SKM-1 treated with dmso at 0.1 percent for 144 hours (cell line): ENCODE data around the gene EXOC2.
"Not testable (repeated sequence)": the region's sequence is repeated elsewhere in the genome, so short reads cannot be mapped to it uniquely, and the experiment has no call there.

ENCODE experiments used
- DNase-seq: peaks from one replicate; lab custom pipeline; 2025; ENCODE audit not compliant: unreplicated experiment; lab: John Stamatoyannopoulos, UW

The EXOC2 gene

DNA sequence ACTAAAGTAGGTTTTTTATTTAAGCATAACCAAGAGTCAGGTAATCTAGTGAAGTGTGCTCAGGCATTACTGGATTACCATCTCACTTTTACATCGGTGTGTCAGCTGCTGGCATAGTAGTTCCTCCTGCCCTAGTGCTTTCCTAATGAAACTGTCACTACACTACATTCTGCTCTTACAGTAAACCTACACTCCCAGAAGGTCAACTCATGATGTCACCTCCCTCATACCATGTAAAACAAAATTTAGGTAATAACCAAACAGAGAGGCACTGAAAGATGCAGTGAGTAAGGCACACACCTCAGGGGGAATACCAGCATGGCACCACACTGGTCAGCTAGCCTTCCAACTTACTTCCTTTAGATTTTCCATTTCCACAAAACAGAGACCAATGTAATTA, 59.3 kb downstream of the EXOC2 start:
- no peak for DNase-seq

GRCh38 chr6:628766-629165, 64.2 kb downstream of the EXOC2 start:
- no peak for DNase-seq

DNA sequence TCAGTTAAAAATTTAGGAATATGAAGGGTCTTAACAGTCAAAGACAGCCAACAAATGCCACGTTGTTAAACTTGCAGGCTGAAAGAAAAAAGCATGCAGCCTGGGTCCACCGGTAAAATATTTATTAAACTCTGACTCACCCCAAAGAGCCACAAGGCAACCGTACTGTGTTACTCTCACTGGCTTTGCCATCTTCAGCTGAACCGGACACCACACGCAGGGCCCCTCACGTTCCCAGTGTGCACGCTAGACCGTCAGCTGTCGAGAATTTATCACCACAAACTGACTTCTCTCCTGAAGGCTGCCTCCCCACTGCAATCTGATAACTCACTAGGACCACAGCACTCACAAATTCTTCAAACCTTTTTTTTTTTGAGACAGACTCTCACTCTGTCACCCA, 66.7 kb downstream of the EXOC2 start:
- DNase-seq = no peak

DNA sequence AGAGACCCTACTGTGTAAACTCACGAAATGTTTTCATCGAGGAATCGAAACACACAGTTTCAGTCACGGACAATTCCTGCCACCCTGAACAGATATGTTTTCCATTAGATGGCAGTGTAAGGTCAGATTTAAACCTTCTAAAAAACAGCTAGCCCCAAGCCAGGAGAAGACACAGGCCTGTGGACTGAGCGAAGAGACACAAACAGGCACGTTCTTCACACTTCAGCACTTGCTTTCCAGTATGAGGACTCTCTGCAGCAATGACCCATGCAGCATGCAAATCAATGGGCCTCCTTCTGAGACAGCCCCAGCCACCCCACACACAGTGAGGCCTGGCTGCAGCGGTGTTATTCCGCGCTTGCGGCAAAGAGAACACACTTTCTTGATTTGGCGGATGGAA, 68.0 kb downstream of the EXOC2 start:
- no peak for DNase-seq

- no peak for DNase-seq
These were observed 70.5 kb downstream of the EXOC2 start for GRCh38 chr6:622462-622861.

DNA sequence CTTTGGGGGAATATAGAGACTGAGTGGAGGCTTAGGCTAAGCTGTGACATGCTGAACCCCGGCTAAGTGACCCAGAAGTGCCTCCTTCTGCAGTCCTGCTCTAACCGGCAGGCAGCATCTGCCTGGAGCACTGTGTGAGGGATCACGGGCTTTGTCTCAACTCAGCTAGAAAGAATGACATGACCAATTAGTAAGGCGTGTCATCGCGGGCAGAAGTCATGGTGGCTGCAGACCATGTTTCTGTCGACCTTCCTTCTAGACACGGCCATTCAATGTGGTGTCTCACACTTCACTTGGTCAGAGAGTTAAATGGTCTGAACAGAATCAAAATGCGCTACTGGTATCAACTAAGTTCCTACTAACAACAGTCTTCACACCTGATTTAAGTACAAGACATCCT, 71.0 kb downstream of the EXOC2 start:
- no peak for DNase-seq

- no peak for DNase-seq
These were observed 72.0 kb downstream of the EXOC2 start for GRCh38 chr6:620950-621349.

- DNase-seq = no peak
These were observed 72.8 kb downstream of the EXOC2 start for GRCh38 chr6:620166-620565.

DNA sequence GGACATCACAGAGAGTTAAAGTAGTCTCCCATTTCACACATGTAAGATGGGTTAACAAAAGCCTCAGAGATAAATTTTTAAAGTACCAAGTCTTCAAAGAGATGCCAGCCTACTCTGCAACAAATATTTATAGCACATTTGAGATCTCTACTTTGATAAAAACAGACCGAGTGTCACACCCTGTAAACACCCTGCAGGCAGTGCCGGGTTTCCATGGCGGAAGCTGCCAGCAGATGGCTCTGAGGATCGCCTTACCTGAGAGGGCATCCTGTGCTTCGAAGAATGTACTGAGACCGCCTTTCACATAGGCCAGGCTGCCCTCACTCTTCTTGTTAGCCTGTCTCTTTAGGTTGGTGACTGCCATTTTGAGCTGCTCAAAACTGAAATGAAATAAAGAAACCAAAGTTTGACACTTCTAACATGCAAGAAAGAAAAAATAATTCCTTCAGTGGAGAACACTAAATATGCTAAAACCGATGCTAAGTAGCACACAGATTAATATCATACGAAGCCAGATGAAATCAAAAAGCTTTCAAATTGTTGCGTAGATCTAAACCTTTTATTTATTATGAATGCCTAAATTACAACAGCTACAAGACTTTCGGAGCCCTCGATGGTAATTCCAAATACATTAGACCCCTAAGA, 75.4 kb downstream of the EXOC2 start:
- no peak for DNase-seq

- DNase-seq = no peak
These were observed 79.0 kb downstream of the EXOC2 start for GRCh38 chr6:613981-614380.

GRCh38 chr6:611928-612327, 81.0 kb downstream of the EXOC2 start:
- no peak for DNase-seq

DNA sequence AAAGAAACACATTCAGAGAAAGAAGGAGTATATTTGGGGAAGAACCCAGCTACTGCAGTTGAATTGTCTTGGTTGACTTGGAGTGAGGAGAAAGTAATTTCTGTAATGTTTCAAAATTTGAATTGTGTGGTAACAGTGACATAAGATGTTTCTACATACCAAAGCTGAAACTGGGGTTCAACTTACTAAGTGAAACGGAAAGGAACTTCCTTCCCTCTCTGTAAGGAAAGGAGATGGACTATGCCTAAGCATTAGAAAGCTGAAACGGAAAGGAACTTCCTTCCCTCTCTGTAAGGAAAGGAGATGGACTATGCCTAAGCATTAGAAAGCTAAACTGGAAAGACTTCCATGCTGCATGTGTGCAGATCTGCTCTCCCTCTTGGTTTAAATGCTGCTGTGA, 82.1 kb downstream of the EXOC2 start:
- DNase-seq = peak; percentile 81

- no peak for DNase-seq
These were observed 83.0 kb downstream of the EXOC2 start for GRCh38 chr6:609905-610304.

DNA sequence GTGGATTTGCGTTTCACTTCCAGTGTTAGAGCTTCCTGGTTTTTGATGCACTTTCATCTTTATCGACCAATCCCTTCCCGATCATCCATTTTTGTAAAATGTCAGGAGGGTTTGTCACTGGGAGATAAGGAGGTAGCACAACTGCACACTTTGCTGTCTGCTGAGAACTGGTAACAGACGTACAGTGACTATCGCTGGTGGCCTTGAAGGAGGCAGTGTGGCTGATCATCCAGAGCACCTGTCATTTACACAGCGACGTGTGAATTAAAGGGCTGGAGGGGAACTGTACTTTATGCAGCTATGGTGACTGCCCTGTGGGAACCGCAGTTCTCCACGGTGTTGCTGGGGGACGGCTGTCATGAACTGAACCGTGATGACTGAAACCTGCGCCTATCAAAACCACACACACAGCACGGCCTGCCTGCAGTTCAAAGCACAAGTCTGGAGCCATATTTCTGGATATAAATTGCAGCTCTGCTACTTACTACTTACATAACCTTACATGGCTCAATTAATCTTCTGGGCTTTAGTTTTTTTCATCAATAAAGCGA, 86.0 kb downstream of the EXOC2 start:
- no peak for DNase-seq

DNA sequence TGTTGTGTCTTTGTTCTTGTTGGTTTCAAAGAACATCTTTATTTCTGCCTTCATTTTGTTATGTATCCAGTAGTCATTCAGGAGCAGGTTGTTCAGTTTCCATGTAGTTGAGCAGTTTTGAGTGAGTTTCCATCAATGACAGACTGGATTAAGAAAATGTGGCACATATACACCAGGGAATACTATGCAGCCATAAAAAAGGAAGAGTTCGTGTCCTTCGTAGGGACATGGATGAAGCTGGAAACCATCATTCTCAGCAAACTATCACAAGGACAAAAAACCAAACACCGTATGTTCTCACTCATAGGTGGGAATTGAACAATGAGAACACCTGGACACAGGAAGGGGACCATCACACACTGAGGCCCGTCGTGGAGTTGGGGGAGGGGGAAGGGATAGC, 87.0 kb downstream of the EXOC2 start:
- not testable (repeated sequence) for DNase-seq

- DNase-seq = no peak
These were observed 88.4 kb downstream of the EXOC2 start for GRCh38 chr6:604579-604978.

DNA sequence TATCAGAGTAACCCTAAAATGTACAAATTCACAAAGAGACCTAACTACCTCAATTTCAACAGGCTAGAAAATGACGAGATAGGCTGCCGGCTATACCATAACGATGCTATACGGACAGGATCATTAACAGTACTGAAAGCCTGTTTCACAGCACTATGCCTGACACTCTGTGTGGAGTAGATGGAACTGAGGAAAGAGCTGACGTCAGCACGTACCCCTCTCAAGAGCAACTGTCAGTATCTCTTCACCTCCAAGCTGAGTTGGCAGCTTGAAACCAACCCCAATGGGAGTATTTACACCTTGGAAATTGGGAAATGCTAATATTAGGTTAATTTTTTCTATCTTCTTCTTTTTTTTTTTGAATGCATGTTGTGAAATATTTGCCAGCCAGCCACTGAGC, 89.7 kb downstream of the EXOC2 start:
- no peak for DNase-seq

- DNase-seq = no peak
These were observed 93.1 kb downstream of the EXOC2 start for GRCh38 chr6:599576-600448.

GRCh38 chr6:593907-594212, 99.1 kb downstream of the EXOC2 start:
- no peak for DNase-seq

GRCh38 chr6:593139-593906, 99.6 kb downstream of the EXOC2 start:
- peak; percentile 42 for DNase-seq

DNA sequence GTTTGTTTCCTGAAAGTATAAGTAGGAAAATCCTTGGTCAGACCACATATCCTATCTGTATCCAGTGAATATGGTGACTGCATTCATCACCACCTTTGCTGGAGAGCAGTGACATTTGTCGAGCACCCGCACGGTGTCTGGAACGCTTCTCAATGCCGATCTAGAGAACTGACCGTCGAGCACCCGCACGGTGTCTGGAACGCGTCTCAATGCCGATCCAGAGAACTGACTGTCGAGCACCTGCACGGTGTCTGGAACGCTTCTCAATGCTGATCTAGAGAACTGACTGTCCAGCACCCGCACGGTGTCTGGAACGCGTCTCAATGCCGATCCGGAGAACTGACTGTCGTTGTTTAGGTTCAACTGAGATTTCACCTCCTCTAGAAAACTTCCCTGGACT, 103.8 kb downstream of the EXOC2 start:
- DNase-seq = no peak

DNA sequence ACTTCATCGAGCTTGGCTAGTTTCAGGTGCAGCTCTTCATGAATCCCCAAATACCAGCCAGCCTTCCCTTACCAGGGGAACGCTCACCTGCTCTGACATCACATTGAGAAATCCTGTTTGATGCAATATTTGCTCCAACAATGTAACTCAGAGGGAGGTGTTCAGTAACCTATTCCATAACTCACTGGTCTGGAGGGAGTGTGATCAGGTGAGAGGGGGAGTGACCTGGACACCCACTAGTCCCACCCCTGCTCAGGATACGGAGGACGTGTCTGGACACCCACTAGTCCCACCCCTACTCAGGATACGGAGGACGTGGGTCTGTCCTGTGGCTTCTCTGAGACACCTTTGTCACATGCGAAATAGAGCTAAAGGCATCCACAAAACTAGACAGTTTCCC, 106.4 kb downstream of the EXOC2 start:
- DNase-seq = no peak
